ENCODE results near the gene PTPRD.

DNA sequence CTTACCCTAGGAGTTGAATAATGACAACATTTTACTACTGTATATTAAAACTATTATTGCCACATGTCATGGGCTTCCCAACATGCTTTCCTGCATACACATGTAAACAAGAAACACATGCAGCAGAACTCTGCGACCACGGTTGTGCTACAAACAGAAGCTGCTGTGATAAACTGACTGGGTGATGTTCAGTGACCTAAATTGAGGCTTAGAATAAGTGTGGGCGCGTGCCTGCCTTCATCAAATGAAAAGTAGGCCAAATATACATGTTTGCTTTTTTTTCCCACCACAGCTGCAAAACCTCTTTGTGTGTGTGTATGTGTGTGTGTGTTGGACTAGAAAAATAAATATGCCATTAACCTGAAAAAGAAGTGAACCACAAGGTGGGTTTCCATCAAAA, 1202.1 kb downstream of the PTPRD start:
- TF ChIP-seq HDAC1 (IDR thresholded peaks at IDR 0.05) (no peak), ZNF3 (CRISPR knock-in tag; IDR thresholded peaks at IDR 0.05) (no peak), POLR2A (conservative IDR thresholded peaks at IDR 0.05) (no peak), ZEB2 (IDR thresholded peaks at IDR 0.05) (no peak), ZNF24 (IDR thresholded peaks at IDR 0.05) (no peak), EZH2 (IDR thresholded peaks at IDR 0.05; ENCODE audit: borderline replicate concordance, low read depth, low read length) (no peak), SAFB2 (IDR thresholded peaks at IDR 0.05; ENCODE audit: borderline replicate concordance, low read depth, low read length, severe bottlenecking) (no peak)
- TF ChIP-seq, protein P1, sequence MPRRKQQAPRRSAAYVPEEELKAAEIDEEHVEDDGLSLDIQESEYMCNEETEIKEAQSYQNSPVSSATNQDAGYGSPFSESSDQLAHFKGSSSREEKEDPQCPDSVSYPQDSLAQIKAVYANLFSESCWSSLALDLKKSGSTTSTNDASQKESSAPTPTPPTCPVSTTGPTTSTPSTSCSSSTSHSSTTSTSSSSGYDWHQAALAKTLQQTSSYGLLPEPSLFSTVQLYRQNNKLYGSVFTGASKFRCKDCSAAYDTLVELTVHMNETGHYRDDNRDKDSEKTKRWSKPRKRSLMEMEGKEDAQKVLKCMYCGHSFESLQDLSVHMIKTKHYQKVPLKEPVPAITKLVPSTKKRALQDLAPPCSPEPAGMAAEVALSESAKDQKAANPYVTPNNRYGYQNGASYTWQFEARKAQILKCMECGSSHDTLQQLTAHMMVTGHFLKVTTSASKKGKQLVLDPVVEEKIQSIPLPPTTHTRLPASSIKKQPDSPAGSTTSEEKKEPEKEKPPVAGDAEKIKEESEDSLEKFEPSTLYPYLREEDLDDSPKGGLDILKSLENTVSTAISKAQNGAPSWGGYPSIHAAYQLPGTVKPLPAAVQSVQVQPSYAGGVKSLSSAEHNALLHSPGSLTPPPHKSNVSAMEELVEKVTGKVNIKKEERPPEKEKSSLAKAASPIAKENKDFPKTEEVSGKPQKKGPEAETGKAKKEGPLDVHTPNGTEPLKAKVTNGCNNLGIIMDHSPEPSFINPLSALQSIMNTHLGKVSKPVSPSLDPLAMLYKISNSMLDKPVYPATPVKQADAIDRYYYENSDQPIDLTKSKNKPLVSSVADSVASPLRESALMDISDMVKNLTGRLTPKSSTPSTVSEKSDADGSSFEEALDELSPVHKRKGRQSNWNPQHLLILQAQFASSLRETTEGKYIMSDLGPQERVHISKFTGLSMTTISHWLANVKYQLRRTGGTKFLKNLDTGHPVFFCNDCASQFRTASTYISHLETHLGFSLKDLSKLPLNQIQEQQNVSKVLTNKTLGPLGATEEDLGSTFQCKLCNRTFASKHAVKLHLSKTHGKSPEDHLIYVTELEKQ (CRISPR knock-in tag; IDR thresholded peaks at IDR 0.05): no peak
- TF ChIP-seq, protein P2, sequence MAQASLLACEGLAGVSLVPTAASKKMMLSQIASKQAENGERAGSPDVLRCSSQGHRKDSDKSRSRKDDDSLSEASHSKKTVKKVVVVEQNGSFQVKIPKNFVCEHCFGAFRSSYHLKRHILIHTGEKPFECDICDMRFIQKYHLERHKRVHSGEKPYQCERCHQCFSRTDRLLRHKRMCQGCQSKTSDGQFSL (CRISPR knock-in tag; IDR thresholded peaks at IDR 0.05): no peak
- TF ChIP-seq, protein P2 (tag; IDR thresholded peaks at IDR 0.05): no peak
